ENCODE results near the gene TTLL7.

DNA sequence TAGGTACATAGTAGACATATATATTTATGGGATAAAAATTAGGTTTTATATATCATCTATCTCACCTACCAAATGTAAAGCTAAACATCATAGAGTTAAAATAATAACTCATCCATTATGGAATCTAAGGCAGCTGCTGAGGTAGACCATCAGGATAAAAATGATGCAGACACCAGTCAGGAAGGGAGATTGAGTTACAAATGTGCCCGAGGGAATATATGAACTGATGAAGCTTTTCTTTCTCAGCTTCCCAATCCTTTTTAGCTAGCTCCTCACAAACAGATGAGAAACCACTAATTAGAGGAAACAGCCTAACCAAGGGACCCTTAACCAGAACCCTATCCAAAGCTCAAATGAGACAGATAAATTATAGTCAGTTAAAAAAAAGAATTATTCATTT is 20.9 kb downstream of the TTLL7 start:
- TF ChIP-seq SIN3A (IDR thresholded peaks at IDR 0.05; ENCODE audit: borderline replicate concordance in 2 of 2, control insufficient read depth in 1 of 2, low read depth in 2 of 2, low read length in 2 of 2): no peak
- TF ChIP-seq, protein P1, sequence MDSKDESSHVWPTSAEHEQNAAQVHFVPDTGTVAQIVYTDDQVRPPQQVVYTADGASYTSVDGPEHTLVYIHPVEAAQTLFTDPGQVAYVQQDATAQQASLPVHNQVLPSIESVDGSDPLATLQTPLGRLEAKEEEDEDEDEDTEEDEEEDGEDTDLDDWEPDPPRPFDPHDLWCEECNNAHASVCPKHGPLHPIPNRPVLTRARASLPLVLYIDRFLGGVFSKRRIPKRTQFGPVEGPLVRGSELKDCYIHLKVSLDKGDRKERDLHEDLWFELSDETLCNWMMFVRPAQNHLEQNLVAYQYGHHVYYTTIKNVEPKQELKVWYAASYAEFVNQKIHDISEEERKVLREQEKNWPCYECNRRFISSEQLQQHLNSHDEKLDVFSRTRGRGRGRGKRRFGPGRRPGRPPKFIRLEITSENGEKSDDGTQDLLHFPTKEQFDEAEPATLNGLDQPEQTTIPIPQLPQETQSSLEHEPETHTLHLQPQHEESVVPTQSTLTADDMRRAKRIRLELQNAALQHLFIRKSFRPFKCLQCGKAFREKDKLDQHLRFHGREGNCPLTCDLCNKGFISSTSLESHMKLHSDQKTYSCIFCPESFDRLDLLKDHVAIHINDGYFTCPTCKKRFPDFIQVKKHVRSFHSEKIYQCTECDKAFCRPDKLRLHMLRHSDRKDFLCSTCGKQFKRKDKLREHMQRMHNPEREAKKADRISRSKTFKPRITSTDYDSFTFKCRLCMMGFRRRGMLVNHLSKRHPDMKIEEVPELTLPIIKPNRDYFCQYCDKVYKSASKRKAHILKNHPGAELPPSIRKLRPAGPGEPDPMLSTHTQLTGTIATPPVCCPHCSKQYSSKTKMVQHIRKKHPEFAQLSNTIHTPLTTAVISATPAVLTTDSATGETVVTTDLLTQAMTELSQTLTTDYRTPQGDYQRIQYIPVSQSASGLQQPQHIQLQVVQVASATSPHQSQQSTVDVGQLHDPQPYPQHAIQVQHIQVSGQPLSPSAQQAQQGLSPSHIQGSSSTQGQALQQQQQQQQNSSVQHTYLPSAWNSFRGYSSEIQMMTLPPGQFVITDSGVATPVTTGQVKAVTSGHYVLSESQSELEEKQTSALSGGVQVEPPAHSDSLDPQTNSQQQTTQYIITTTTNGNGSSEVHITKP (IDR thresholded peaks at IDR 0.05; ENCODE audit: partially characterized antibody): no peak
- TF ChIP-seq, protein P2, sequence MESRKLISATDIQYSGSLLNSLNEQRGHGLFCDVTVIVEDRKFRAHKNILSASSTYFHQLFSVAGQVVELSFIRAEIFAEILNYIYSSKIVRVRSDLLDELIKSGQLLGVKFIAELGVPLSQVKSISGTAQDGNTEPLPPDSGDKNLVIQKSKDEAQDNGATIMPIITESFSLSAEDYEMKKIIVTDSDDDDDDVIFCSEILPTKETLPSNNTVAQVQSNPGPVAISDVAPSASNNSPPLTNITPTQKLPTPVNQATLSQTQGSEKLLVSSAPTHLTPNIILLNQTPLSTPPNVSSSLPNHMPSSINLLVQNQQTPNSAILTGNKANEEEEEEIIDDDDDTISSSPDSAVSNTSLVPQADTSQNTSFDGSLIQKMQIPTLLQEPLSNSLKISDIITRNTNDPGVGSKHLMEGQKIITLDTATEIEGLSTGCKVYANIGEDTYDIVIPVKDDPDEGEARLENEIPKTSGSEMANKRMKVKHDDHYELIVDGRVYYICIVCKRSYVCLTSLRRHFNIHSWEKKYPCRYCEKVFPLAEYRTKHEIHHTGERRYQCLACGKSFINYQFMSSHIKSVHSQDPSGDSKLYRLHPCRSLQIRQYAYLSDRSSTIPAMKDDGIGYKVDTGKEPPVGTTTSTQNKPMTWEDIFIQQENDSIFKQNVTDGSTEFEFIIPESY (CRISPR knock-in tag; IDR thresholded peaks at IDR 0.05): no peak
- no peak for TF ChIP-seq ZNF12 (CRISPR knock-in tag; IDR thresholded peaks at IDR 0.05)
- TF ChIP-seq MYC (IDR thresholded peaks at IDR 0.05; ENCODE audit: low read depth, low read length): no peak
- TF ChIP-seq MYC (CRISPR knock-in tag; IDR thresholded peaks at IDR 0.05; ENCODE audit: borderline replicate concordance, low read depth): no peak
- no peak for TF ChIP-seq EP400 (IDR thresholded peaks at IDR 0.05)
- TF ChIP-seq, protein P3, sequence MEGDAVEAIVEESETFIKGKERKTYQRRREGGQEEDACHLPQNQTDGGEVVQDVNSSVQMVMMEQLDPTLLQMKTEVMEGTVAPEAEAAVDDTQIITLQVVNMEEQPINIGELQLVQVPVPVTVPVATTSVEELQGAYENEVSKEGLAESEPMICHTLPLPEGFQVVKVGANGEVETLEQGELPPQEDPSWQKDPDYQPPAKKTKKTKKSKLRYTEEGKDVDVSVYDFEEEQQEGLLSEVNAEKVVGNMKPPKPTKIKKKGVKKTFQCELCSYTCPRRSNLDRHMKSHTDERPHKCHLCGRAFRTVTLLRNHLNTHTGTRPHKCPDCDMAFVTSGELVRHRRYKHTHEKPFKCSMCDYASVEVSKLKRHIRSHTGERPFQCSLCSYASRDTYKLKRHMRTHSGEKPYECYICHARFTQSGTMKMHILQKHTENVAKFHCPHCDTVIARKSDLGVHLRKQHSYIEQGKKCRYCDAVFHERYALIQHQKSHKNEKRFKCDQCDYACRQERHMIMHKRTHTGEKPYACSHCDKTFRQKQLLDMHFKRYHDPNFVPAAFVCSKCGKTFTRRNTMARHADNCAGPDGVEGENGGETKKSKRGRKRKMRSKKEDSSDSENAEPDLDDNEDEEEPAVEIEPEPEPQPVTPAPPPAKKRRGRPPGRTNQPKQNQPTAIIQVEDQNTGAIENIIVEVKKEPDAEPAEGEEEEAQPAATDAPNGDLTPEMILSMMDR (IDR thresholded peaks at IDR 0.05 in 2 of 3, conservative IDR thresholded peaks at IDR 0.05 in 1 of 3; ENCODE audit: insufficient read depth in 2 of 3, low read depth in 1 of 3, low read length in 3 of 3): no peak
- TF ChIP-seq NFIX (CRISPR knock-in tag; IDR thresholded peaks at IDR 0.05; ENCODE audit: low read depth): no peak
